DND-41 (cell line): ENCODE data around the gene LINC01488.

Experiments used
- ATAC-seq: fragments of 200-7000 bp; cut with Tn5 transposase; 3 replicates; pipeline ENCODE4 v1.9.1; 2021; ENCODE audit warnings: low read depth; ENCODE audit not compliant: insufficient read depth
- DNase-seq: peaks from one replicate; pipeline ENCODE4 v3.0.0-alpha.2; 2020
- H2AFZ ChIP-seq: 2 replicates; pipeline ENCODE4 v1.6.0; 2012; ENCODE audit warnings: low read depth, low read length
- H3K27ac ChIP-seq: 2 replicates; pipeline ENCODE4 v1.5.1; 2012; ENCODE audit warnings: low read length, inconsistent platforms
- H3K27me3 ChIP-seq: fragments of 200-600 bp; sonication (generic); 2 replicates; pipeline ENCODE4 v1.6.0; 2012; ENCODE audit warnings: low read length, mild to moderate bottlenecking, inconsistent platforms; ENCODE audit not compliant: insufficient read depth, poor library complexity
- H3K36me3 ChIP-seq: 2 replicates; pipeline ENCODE4 v1.5.1; 2012; ENCODE audit warnings: low read length, inconsistent platforms; ENCODE audit not compliant: insufficient read depth
- H3K4me1 ChIP-seq: 2 replicates; pipeline ENCODE4 v1.5.1; 2012; ENCODE audit warnings: mild to moderate bottlenecking, low read length; ENCODE audit not compliant: insufficient read depth
- H3K4me2 ChIP-seq: 2 replicates; pipeline ENCODE4 v1.6.0; 2012; ENCODE audit warnings: mild to moderate bottlenecking, moderate library complexity, low read length, inconsistent platforms; ENCODE audit not compliant: insufficient read depth
- H3K4me3 ChIP-seq, 2 experiments: fragments of 200-600 bp in 1 of 2; shearing (Covaris generic) in 1 of 2; 2 replicates each; pipeline ENCODE4 v1.5.1; 2012 to 2016; ENCODE audit warnings: inconsistent platforms in 2 of 2, low read length in 2 of 2, mild to moderate bottlenecking in 2 of 2, low read depth in 1 of 2, moderate library complexity in 1 of 2
- H3K79me2 ChIP-seq: 2 replicates; pipeline ENCODE4 v1.6.0; 2012; ENCODE audit warnings: low read length, inconsistent platforms; ENCODE audit not compliant: insufficient read depth
- H3K9ac ChIP-seq: 2 replicates; pipeline ENCODE4 v1.6.0; 2012; ENCODE audit warnings: low read depth, mild to moderate bottlenecking, inconsistent platforms, low read length, moderate library complexity
- H3K9me3 ChIP-seq: 2 replicates; pipeline ENCODE4 v1.5.1; 2012; ENCODE audit warnings: low read length, moderate library complexity, mild to moderate bottlenecking, inconsistent platforms; ENCODE audit not compliant: insufficient read depth, severe bottlenecking
- H4K20me1 ChIP-seq: 2 replicates; pipeline ENCODE4 v1.6.0; 2012; ENCODE audit warnings: low read length; ENCODE audit not compliant: insufficient read depth
- CTCF ChIP-seq: IDR thresholded peaks from 2 replicates; pipeline ENCODE4 v1.5.1; 2012; ENCODE audit warnings: borderline replicate concordance, low read length, moderate library complexity, mild to moderate bottlenecking; ENCODE audit not compliant: poor library complexity, severe bottlenecking; ENCODE audit errors: extremely low read depth
- EZH2 ChIP-seq: IDR thresholded peaks from 3 replicates; pipeline ENCODE4 v1.6.1; 2012; ENCODE audit warnings: borderline replicate concordance, low read depth, mild to moderate bottlenecking, moderate library complexity, low read length, inconsistent platforms; ENCODE audit not compliant: severe bottlenecking

LINC01488 gene

GRCh38 chr11:69531071-69531716 is 49.7 kb downstream of the LINC01488 start:
- no peak overlapping the region for H3K4me2 ChIP-seq

GRCh38 chr11:69531717-69532088 is 50.2 kb downstream of the LINC01488 start:
- Histone ChIP-seq H3K36me3 (no peaks in the 10 kb centered on the region), H3K79me2 (no peaks in the 10 kb centered on the region), H3K9ac (no peak overlapping the region), H3K4me3 (no peak overlapping the region), H2AFZ (no peak overlapping the region), H3K27me3 (peaks cover 13% of the 10 kb centered on the region), H3K27ac (no peak overlapping the region), H4K20me1 (0 out of 2 replicates have a peak, but pooled peaks cover 7% of the 10 kb centered on the region), H3K9me3 (no peaks in the 10 kb centered on the region), H3K4me1 (no peaks in the 10 kb centered on the region), H3K4me2 (no peak overlapping the region)
- ATAC-seq (no peak), DNase-seq (no peak)
- TF ChIP-seq EZH2 = no peak
- TF ChIP-seq CTCF = no peak

More at GRCh38 chr11:69531071-69531716, 49.7 kb downstream of the LINC01488 start:
- Histone ChIP-seq H3K27me3 (peaks cover 13% of the 10 kb centered on the region), H3K9ac (no peak overlapping the region), H3K79me2 (no peaks in the 10 kb centered on the region), H3K27ac (no peak overlapping the region), H3K9me3 (no peaks in the 10 kb centered on the region), H3K4me3 (no peak overlapping the region), H4K20me1 (0 out of 2 replicates have a peak, but pooled peaks cover 7% of the 10 kb centered on the region), H3K36me3 (no peaks in the 10 kb centered on the region), H2AFZ (no peak overlapping the region), H3K4me1 (no peaks in the 10 kb centered on the region)
- no peak for TF ChIP-seq EZH2
- TF ChIP-seq CTCF = no peak
- DNase-seq (no peak), ATAC-seq (no peak)

- Histone ChIP-seq H3K4me3 (no peak overlapping the region), H3K79me2 (no peaks in the 10 kb centered on the region), H4K20me1 (0 out of 2 replicates have a peak, but pooled peaks cover 7% of the 10 kb centered on the region), H3K4me2 (no peak overlapping the region), H3K4me1 (no peaks in the 10 kb centered on the region), H3K9ac (no peak overlapping the region), H3K27ac (no peak overlapping the region), H3K36me3 (no peaks in the 10 kb centered on the region), H3K9me3 (no peaks in the 10 kb centered on the region), H2AFZ (no peak overlapping the region), H3K27me3 (peaks cover 13% of the 10 kb centered on the region)
- ATAC-seq (no peak), DNase-seq (no peak)
- TF ChIP-seq CTCF (no peak), EZH2 (no peak)
Observed at GRCh38 chr11:69533296-69534165, 52.1 kb downstream of the LINC01488 start.
